GM12873 (cell line): ENCODE results near the gene PRKAR1B.

Experiments used
- TF ChIP-seq, protein P1 (sequence below): IDR thresholded peaks from 2 replicates; pipeline ENCODE4 v1.5.1; 2012; ENCODE audit warnings: low read depth, mild to moderate bottlenecking, moderate library complexity, low read length, control low read depth; ENCODE audit not compliant: insufficient read depth; ENCODE audit errors: missing control alignments

The PRKAR1B gene

GRCh38 chr7:582081-582835, 144.8 kb downstream of the PRKAR1B start:
- TF ChIP-seq, protein P1, sequence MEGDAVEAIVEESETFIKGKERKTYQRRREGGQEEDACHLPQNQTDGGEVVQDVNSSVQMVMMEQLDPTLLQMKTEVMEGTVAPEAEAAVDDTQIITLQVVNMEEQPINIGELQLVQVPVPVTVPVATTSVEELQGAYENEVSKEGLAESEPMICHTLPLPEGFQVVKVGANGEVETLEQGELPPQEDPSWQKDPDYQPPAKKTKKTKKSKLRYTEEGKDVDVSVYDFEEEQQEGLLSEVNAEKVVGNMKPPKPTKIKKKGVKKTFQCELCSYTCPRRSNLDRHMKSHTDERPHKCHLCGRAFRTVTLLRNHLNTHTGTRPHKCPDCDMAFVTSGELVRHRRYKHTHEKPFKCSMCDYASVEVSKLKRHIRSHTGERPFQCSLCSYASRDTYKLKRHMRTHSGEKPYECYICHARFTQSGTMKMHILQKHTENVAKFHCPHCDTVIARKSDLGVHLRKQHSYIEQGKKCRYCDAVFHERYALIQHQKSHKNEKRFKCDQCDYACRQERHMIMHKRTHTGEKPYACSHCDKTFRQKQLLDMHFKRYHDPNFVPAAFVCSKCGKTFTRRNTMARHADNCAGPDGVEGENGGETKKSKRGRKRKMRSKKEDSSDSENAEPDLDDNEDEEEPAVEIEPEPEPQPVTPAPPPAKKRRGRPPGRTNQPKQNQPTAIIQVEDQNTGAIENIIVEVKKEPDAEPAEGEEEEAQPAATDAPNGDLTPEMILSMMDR: no peak

- TF ChIP-seq, protein P1: no peak
Measured at GRCh38 chr7:578386-578785, 148.7 kb downstream of the PRKAR1B start.

GRCh38 chr7:577741-578370, 149.2 kb downstream of the PRKAR1B start:
- TF ChIP-seq, protein P1: no peak

DNA sequence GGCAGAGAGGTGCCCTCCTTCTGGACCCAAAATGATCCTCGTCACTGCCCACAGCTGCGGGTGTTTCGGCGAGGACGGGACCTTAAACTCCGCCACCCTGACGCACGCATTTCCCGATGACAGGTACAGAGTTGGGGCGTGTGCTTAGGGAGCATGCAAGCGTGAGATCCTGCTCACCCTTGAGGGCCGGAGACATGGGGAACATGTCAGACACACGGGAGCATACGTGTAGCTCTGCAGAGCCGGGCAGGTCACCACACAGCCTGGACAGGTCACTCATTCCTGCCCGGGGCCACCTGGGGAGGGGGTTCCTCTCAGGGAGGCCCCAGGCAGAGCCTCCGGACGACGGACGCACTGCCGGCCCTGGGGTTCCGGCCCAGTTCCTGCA, 149.8 kb downstream of the PRKAR1B start:
- TF ChIP-seq, protein P1: no peak

DNA sequence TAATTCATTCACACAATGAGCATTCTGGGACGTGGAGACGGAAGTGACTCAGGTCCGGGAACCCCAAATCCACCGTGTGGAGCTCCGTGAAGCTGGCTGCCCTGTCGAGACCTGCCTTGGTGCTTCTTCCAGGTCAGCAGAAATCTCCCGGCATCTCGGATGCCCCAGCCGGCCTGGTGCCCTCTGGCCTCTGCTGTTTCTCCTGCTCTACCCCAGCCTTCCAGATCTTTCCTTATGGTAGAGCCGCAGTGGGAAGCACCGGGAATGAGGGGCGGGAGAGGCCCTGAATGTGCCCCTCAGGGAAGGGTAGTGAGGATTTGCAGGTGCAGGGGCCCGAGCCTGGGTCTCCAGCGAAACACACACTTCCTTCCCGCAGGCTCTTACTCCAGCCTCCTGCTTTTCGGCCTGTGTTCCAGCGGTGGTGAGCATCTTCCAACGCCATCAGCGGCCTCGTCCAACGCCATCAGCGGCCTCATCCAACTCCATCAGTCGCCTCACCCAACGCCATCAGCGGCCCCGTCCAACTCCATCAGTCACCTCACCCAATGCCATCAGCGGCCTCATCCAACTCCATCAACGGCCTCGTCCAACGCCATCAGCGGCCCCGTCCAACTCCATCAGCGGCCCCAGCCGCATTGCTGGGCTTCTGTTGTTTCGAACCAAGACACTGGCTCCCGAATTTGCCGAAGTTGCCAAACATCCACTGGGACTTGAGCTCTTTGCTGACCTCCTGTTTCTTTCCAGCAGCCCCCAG, 150.4 kb downstream of the PRKAR1B start:
- TF ChIP-seq, protein P1: no peak

DNA sequence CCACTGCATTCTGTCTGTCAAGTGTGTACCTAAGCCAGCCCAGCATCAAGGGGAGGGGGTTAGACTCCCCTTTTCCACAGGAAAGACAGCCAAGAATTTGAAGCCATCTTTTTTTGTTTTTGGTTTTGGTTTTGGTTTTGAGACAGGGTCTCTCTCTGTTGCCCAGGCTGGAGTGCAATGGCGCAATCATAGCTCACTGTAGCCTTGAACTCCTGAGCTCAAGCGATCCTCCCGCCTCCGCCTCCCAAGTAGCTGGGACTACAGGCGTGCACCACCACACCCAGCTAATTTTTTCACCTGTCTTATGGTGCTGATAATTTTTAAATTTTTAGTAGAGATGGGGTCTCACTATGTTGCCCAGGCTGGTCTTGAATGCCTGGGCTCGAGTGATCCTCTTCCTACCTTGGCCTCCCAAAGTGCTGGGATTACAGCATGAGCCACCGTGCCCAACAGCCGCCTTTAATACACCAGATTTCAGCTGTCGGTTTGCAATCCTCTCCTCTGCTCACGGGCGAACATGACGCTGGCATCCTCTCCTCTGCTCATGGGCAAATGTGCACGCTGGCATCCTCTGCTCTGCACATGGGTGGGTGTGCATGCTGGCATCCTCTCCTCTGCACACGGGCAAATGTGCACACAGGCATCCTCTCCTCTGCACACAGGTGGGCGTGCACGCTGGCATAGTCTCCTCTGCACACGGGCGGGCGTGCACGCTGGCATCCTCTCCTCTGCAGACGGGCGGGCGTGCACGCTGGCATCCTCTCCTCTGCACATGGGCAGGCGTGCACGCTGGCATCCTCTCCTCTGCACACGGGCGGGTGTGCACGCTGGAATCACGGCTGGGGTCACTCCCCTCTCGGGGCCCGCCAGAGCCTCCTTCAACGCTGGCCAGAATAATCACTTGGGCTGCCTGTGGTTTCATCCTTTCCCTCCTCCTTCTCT, 151.4 kb downstream of the PRKAR1B start:
- TF ChIP-seq, protein P1: no peak
